ENCODE measurements around the gene IL17C.

The IL17C gene

DNA sequence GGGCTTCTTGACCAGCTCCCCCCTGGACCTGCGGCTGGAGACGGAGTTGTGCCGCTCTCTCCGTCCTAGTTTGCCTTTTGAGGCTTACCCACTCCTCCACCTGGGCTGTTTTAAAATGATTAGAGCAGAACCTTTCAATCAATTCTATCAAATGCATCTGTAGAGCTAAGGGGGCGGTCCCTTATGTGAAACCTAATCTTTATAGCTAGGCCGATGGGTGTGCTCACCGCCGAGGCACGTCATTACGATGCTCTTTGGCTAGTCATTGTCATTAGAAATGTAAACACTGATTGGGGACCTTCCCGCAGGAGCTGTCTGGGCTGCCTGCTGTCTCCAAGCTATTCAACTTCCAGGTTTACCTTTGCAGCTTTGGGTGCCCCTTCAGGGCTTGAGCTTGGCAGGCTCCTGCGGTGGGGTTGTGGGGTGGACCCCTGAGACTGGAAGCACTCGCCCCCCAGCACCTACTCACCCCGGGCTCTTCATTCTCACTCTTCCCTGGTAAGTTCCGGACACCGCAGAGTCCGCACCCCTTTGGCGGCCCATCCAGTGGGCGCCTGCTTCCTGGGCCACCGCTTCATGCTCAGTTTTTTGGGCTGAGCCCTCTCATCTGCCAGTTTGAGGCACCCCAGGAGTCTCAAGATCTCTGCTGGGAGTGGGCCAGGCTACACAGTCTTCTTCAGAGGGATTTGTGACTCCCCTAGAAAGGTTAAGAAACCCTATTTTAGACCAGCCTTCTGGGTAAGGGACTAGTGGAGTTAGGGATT is 20.9 kb upstream of the IL17C start:
- Histone ChIP-seq H3K4me1 (ENCODE audit: insufficient read depth, low read length) (no peaks in the 10 kb centered on the region), H2AFZ (ENCODE audit: low read depth, low read length) (no peak overlapping the region), H3K79me2 (ENCODE audit: insufficient read depth, low read length) (peaks cover 67% of the 10 kb centered on the region), H3K9ac (ENCODE audit: low read depth, low read length) (no peak overlapping the region), H4K20me1 (ENCODE audit: insufficient read depth, low read length) (peaks cover 70% of the 10 kb centered on the region), H3K9me3 (ENCODE audit: insufficient read depth, low read length, severe bottlenecking) (no peaks in the 10 kb centered on the region), H3K27me3 (ENCODE audit: insufficient read depth, low read length, poor library complexity) (no peaks in the 10 kb centered on the region), H3K27ac (ENCODE audit: low read length) (no peak overlapping the region), H3K36me3 (ENCODE audit: insufficient read depth, low read length) (peaks cover 86% of the 10 kb centered on the region), H3K4me2 (ENCODE audit: insufficient read depth, low read length) (no peak overlapping the region), H3K4me3 (ENCODE audit: low read depth in 1 of 2, low read length in 2 of 2) (no peak overlapping the region)
- ATAC-seq (ENCODE audit: insufficient read depth, low read depth), result no peak
- TF ChIP-seq, protein P1, sequence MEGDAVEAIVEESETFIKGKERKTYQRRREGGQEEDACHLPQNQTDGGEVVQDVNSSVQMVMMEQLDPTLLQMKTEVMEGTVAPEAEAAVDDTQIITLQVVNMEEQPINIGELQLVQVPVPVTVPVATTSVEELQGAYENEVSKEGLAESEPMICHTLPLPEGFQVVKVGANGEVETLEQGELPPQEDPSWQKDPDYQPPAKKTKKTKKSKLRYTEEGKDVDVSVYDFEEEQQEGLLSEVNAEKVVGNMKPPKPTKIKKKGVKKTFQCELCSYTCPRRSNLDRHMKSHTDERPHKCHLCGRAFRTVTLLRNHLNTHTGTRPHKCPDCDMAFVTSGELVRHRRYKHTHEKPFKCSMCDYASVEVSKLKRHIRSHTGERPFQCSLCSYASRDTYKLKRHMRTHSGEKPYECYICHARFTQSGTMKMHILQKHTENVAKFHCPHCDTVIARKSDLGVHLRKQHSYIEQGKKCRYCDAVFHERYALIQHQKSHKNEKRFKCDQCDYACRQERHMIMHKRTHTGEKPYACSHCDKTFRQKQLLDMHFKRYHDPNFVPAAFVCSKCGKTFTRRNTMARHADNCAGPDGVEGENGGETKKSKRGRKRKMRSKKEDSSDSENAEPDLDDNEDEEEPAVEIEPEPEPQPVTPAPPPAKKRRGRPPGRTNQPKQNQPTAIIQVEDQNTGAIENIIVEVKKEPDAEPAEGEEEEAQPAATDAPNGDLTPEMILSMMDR (IDR thresholded peaks at IDR 0.05; ENCODE audit: borderline replicate concordance, extremely low read depth, low read length, poor library complexity, severe bottlenecking), result no peak
- no peak for DNase-seq

DNA sequence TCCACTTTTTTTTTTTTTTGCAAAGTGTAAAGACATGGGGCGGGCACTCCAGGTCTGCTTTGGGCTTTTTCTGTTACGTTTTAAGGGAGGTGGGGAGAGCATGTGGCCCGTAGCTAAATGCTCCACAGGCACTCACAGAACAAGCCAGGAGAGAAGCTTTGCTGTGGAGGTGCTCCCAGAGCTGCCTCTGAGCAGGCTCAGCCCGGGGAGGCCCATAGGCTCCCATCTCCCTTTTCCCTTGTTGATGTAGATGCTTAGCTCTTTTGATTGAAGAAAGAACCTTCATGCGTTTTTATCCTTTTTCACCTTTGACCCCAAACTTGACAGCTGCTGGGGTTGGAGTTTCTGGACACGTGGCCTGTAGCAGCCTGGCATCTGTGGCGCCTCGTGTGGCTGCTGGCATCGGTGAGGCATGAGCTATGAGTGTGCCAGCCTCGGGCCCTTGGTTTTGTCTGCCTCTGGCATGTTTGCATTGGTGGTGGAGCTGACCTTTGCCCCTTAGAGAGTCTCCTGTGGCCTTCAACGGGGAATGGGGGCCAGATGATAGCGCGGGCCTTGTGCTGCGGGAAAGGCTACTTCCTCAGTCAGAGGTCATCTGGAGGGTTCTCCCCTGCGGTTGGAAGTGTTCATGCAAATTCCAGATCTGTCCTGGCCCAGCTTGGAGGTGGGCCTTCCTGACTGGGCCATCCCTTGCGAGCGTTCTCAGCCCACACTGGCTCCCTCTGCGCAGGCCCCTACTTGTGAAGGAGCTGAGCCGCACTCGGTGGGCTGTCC is 20.0 kb upstream of the IL17C start:
- Histone ChIP-seq H3K4me1 (ENCODE audit: insufficient read depth, low read length) (no peaks in the 10 kb centered on the region), H3K4me3 (ENCODE audit: low read depth in 1 of 2, low read length in 2 of 2) (no peak overlapping the region), H3K9ac (ENCODE audit: low read depth, low read length) (no peak overlapping the region), H4K20me1 (ENCODE audit: insufficient read depth, low read length) (peaks cover 78% of the 10 kb centered on the region), H2AFZ (ENCODE audit: low read depth, low read length) (no peak overlapping the region), H3K36me3 (ENCODE audit: insufficient read depth, low read length) (peaks cover 87% of the 10 kb centered on the region), H3K27me3 (ENCODE audit: insufficient read depth, low read length, poor library complexity) (no peaks in the 10 kb centered on the region), H3K27ac (ENCODE audit: low read length) (no peak overlapping the region), H3K79me2 (ENCODE audit: insufficient read depth, low read length) (peaks cover 63% of the 10 kb centered on the region), H3K9me3 (ENCODE audit: insufficient read depth, low read length, severe bottlenecking) (no peaks in the 10 kb centered on the region), H3K4me2 (ENCODE audit: insufficient read depth, low read length) (no peak overlapping the region)
- TF ChIP-seq, protein P1 (IDR thresholded peaks at IDR 0.05; ENCODE audit: borderline replicate concordance, extremely low read depth, low read length, poor library complexity, severe bottlenecking), result no peak
- no peak for TF ChIP-seq EZH2 (IDR thresholded peaks at IDR 0.05; ENCODE audit: borderline replicate concordance, low read depth, low read length, severe bottlenecking)
- DNase-seq, result no peak
- ATAC-seq (ENCODE audit: insufficient read depth, low read depth), result no peak

DNA sequence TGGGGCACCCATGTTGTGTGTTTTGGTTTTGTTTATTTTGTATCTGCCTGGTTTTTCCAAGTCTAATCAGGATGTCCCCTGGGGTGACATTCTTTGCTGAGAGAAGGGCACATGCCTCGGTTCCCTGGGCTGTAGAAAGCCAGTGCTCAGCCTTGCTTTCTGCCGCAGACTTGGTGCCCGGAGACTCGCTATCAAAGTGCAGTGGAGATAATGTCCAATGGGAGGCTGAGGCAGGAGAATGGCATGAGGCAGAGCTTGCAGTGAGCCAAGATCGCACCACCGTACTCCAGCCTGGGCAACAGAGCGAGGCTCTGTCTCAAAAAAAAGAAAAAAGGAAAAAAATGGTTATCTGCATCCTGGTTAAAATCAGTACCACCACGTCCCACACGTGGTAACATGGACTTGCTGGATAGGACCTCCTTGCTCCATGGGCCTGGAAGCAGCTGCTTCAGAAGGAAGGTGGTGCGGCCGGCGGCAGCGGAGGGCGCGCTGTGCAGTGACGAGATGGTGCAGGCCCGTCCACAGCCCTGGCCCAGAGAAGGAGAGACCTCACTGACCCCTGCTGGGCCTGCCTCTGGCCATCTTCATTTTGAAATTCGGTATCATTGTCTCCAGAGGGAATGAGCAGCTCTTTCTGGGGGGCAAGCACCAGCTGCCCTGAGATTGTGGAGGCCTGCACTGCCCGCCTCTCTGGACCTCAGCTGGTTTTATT is 19.3 kb upstream of the IL17C start:
- Histone ChIP-seq H3K79me2 (ENCODE audit: insufficient read depth, low read length) (peaks cover 56% of the 10 kb centered on the region), H3K27ac (ENCODE audit: low read length) (no peak overlapping the region), H3K36me3 (ENCODE audit: insufficient read depth, low read length) (peaks cover 87% of the 10 kb centered on the region), H4K20me1 (ENCODE audit: insufficient read depth, low read length) (peaks cover 76% of the 10 kb centered on the region), H3K4me2 (ENCODE audit: insufficient read depth, low read length) (no peak overlapping the region), H2AFZ (ENCODE audit: low read depth, low read length) (no peak overlapping the region), H3K27me3 (ENCODE audit: insufficient read depth, low read length, poor library complexity) (no peaks in the 10 kb centered on the region), H3K9ac (ENCODE audit: low read depth, low read length) (no peak overlapping the region), H3K4me1 (ENCODE audit: insufficient read depth, low read length) (no peaks in the 10 kb centered on the region), H3K9me3 (ENCODE audit: insufficient read depth, low read length, severe bottlenecking) (no peaks in the 10 kb centered on the region), H3K4me3 (ENCODE audit: low read depth in 1 of 2, low read length in 2 of 2) (no peak overlapping the region)
- DNase-seq (no peak), ATAC-seq (ENCODE audit: insufficient read depth, low read depth) (no peak)
- TF ChIP-seq, protein P1 (IDR thresholded peaks at IDR 0.05; ENCODE audit: borderline replicate concordance, extremely low read depth, low read length, poor library complexity, severe bottlenecking), result no peak
- TF ChIP-seq EZH2 (IDR thresholded peaks at IDR 0.05; ENCODE audit: borderline replicate concordance, low read depth, low read length, severe bottlenecking), result no peak
